ENCODE data around the gene NEK11. TPM values are rescaled to one million over a fixed set of nuclear protein-coding genes. Genes with fewer than 3 reads are reported as not detected.

The NEK11 gene
- polyA plus RNA-seq, 1 donor (not counting 4 experiments of a cell fraction or from before 2014, with no cell fraction given) = 9.4 TPM

DNA sequence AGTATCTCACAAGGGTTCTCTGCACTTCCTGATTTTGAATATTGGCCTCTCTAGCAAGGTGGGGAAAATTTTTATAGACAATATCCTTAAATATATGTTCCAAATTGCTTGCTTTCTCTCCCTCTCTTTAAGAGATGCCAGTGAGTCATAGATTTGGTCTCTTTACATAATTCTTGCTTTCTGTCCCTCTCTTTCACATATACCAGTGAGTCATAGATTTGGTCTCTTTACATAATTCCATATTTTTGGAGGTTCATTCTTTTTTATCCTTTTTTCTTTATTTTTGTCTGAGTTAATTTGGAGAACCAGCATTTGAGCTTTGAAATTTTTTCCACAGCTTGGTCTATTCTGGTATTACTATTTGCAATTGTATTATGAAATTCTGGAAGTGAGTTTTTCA, 277.2 kb downstream of the NEK11 start:
- Histone ChIP-seq H3K9ac (ENCODE audit: control insufficient read depth, extremely low read depth, insufficient read depth, low read length) (no peak overlapping the region), H4K20me1 (ENCODE audit: control insufficient read depth, extremely low read depth, insufficient read depth, low read length) (no peaks in the 10 kb centered on the region), H3K4me3 (ENCODE audit: control insufficient read depth in 2 of 3, extremely low read depth in 1 of 3, insufficient read depth in 2 of 3, low read depth in 1 of 3, low read length in 3 of 3) (no peak overlapping the region), H3K79me2 (ENCODE audit: control insufficient read depth, insufficient read depth, low read length) (no peaks in the 10 kb centered on the region), H3K27me3 (ENCODE audit: control insufficient read depth, extremely low read depth, insufficient read depth, low read length) (no peaks in the 10 kb centered on the region), H3K36me3 (ENCODE audit: control insufficient read depth in 2 of 2, extremely low read depth in 1 of 2, insufficient read depth in 2 of 2, low read length in 2 of 2) (no peaks in the 10 kb centered on the region), H3K9me3 (ENCODE audit: control insufficient read depth, low read depth, low read length) (no peaks in the 10 kb centered on the region), H3K27ac (ENCODE audit: control insufficient read depth, insufficient read depth, low read length) (no peak overlapping the region), H3K9me1 (ENCODE audit: control insufficient read depth, extremely low read depth, insufficient read depth, low read length) (no peaks in the 10 kb centered on the region), H3K4me1 (ENCODE audit: control insufficient read depth, extremely low read depth, insufficient read depth, low read length) (no peaks in the 10 kb centered on the region), H3K4me2 (ENCODE audit: control insufficient read depth, extremely low read depth, insufficient read depth, low read depth, low read length) (no peak overlapping the region), H2AFZ (ENCODE audit: control insufficient read depth, low read length) (no peak overlapping the region)
- TF ChIP-seq EZH2 (IDR thresholded peaks at IDR 0.05; ENCODE audit: low read length) (no peak), CTCF (optimal IDR thresholded peaks at IDR 0.05 in 1 of 3, IDR thresholded peaks at IDR 0.05 in 1 of 3, conservative IDR thresholded peaks at IDR 0.05 in 1 of 3; ENCODE audit: extremely low read depth in 1 of 3, insufficient read depth in 2 of 3, low read length in 3 of 3) (no peak)
- FAIRE-seq (no peak), DNase-seq (ENCODE audit: low read depth, low spot score) (no peak)
- dilution Hi-C loops (cut with MboI; ENCODE audit: extremely low pct_ligation_motif_present, low sequenced_read_pairs) = no loop called here

GRCh38 chr3:131304890-131305289, 278.2 kb downstream of the NEK11 start:
- Histone ChIP-seq H3K9me3 (ENCODE audit: control insufficient read depth, low read depth, low read length) (no peaks in the 10 kb centered on the region), H3K79me2 (ENCODE audit: control insufficient read depth, insufficient read depth, low read length) (no peaks in the 10 kb centered on the region), H3K9me1 (ENCODE audit: control insufficient read depth, extremely low read depth, insufficient read depth, low read length) (no peaks in the 10 kb centered on the region), H3K9ac (ENCODE audit: control insufficient read depth, extremely low read depth, insufficient read depth, low read length) (no peak overlapping the region), H4K20me1 (ENCODE audit: control insufficient read depth, extremely low read depth, insufficient read depth, low read length) (no peaks in the 10 kb centered on the region), H3K27me3 (ENCODE audit: control insufficient read depth, extremely low read depth, insufficient read depth, low read length) (no peaks in the 10 kb centered on the region), H2AFZ (ENCODE audit: control insufficient read depth, low read length) (no peak overlapping the region), H3K4me1 (ENCODE audit: control insufficient read depth, extremely low read depth, insufficient read depth, low read length) (no peaks in the 10 kb centered on the region), H3K4me3 (ENCODE audit: control insufficient read depth in 2 of 3, extremely low read depth in 1 of 3, insufficient read depth in 2 of 3, low read depth in 1 of 3, low read length in 3 of 3) (no peak overlapping the region), H3K27ac (ENCODE audit: control insufficient read depth, insufficient read depth, low read length) (no peak overlapping the region), H3K36me3 (ENCODE audit: control insufficient read depth in 2 of 2, extremely low read depth in 1 of 2, insufficient read depth in 2 of 2, low read length in 2 of 2) (no peaks in the 10 kb centered on the region), H3K4me2 (ENCODE audit: control insufficient read depth, extremely low read depth, insufficient read depth, low read depth, low read length) (no peak overlapping the region)
- DNase-seq (ENCODE audit: low read depth, low spot score) (no peak), FAIRE-seq (no peak)
- dilution Hi-C loops (cut with MboI; ENCODE audit: extremely low pct_ligation_motif_present, low sequenced_read_pairs) = no loop called here
- no peak for TF ChIP-seq CTCF (optimal IDR thresholded peaks at IDR 0.05 in 1 of 3, IDR thresholded peaks at IDR 0.05 in 1 of 3, conservative IDR thresholded peaks at IDR 0.05 in 1 of 3; ENCODE audit: extremely low read depth in 1 of 3, insufficient read depth in 2 of 3, low read length in 3 of 3)
- TF ChIP-seq EZH2 (IDR thresholded peaks at IDR 0.05; ENCODE audit: low read length) = no peak

Data from keratinocyte (primary cell).